Activated CD8-positive, alpha-beta memory T cell treated with anti-CD3 and anti-CD28 coated beads for 1 hour (primary cell): ENCODE results near the gene MPZL2.
"Not testable (repeated sequence)": the region's sequence is repeated elsewhere in the genome, so short reads cannot be mapped to it uniquely, and the experiment has no call there.

ENCODE experiments used
- DNase-seq, 2 donors: peaks; one replicate each; pipeline ENCODE4 v3.0.0-alpha.2; 2020; ENCODE audit warnings: low read depth in 1 of 2; ENCODE audit errors: extremely low read depth in 1 of 2

The MPZL2 gene

GRCh38 chr11:118263695-118264568 is at the start of gene MPZL2:
Gene MPZL2 (minus strand): TSS chr11:118264297. CDS start chr11:118264153, 144 bp downstream.
- DNase-seq: no peak

GRCh38 chr11:118313242-118313641 is 49.1 kb upstream of the MPZL2 start:
- DNase-seq: no peak

GRCh38 chr11:118312328-118312727 is 48.2 kb upstream of the MPZL2 start:
- DNase-seq: no peak

- no peak for DNase-seq
These were observed 47.4 kb upstream of the MPZL2 start for GRCh38 chr11:118311518-118311917.

- no peak for DNase-seq
These were observed 46.8 kb upstream of the MPZL2 start for GRCh38 chr11:118310781-118311485.

GRCh38 chr11:118310271-118310670 is 46.2 kb upstream of the MPZL2 start:
- no peak for DNase-seq

- not testable (repeated sequence) for DNase-seq
These were observed 45.0 kb upstream of the MPZL2 start for GRCh38 chr11:118308995-118309528.

GRCh38 chr11:118306556-118306955 is 42.5 kb upstream of the MPZL2 start:
- peak; percentile 28 to 49 for DNase-seq

- DNase-seq: no peak
These were observed 41.6 kb upstream of the MPZL2 start for GRCh38 chr11:118305726-118306125.

- peak; percentile 39 to 45 for DNase-seq
These were observed 40.6 kb upstream of the MPZL2 start, which contains the start of gene CD3E for GRCh38 chr11:118304568-118305248. Gene CD3E (plus strand): TSS chr11:118304730. CDS start chr11:118304953, 223 bp downstream.

GRCh38 chr11:118304227-118304567 is 40.1 kb upstream of the MPZL2 start:
- no peak for DNase-seq

GRCh38 chr11:118301600-118302195 is 37.6 kb upstream of the MPZL2 start:
- DNase-seq: no peak

- no peak for DNase-seq
These were observed 31.8 kb upstream of the MPZL2 start for GRCh38 chr11:118295815-118296454.

GRCh38 chr11:118295199-118295598 is 31.1 kb upstream of the MPZL2 start:
- no peak for DNase-seq

GRCh38 chr11:118294053-118294452 is 30.0 kb upstream of the MPZL2 start:
- no peak for DNase-seq

GRCh38 chr11:118291477-118292135 is 27.5 kb upstream of the MPZL2 start:
- no peak for DNase-seq

GRCh38 chr11:118290923-118291322 is 26.8 kb upstream of the MPZL2 start:
- DNase-seq: no peak

GRCh38 chr11:118289401-118289800 is 25.3 kb upstream of the MPZL2 start:
- no peak for DNase-seq

- no peak for DNase-seq
These were observed 22.9 kb upstream of the MPZL2 start for GRCh38 chr11:118287006-118287405.

- DNase-seq: no peak
These were observed 22.4 kb upstream of the MPZL2 start for GRCh38 chr11:118286545-118286944.
